IPS-18c (cell line): ENCODE measurements around the gene TLR4.

Experiments used
- H3K4me3 ChIP-seq: 2 replicates; pipeline ENCODE4 v1.7.0; 2013; ENCODE audit warnings: low read depth, mild to moderate bottlenecking, low read length, moderate library complexity; ENCODE audit not compliant: insufficient read depth
- H3K9me3 ChIP-seq: one replicate; pipeline ENCODE4 v1.6.1; 2013; ENCODE audit warnings: mild to moderate bottlenecking, low read length, moderate library complexity; ENCODE audit not compliant: control insufficient read depth, insufficient read depth

The TLR4 gene

DNA sequence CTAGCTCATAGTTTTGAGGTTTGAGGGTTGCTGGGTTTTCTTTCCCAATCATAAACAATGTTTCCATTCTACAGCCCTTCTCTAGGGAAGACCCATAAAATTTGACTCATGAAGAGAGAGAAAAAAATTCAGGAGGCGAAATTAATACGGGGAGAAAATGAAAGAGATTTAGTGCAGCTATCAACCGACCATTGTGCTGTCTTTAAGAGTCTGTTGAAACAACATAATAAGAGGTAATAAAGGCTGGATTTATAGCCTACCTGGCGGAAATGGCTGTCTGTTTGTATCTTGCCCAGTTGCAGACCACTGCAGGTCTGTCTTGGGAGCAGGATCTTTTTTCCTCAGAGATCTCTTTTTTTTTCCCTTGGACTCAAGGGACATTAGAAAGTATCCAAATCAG, 66.9 kb downstream of the TLR4 start:
- Histone ChIP-seq H3K4me3 (no peak overlapping the region), H3K9me3 (no peaks in the 10 kb centered on the region)

DNA sequence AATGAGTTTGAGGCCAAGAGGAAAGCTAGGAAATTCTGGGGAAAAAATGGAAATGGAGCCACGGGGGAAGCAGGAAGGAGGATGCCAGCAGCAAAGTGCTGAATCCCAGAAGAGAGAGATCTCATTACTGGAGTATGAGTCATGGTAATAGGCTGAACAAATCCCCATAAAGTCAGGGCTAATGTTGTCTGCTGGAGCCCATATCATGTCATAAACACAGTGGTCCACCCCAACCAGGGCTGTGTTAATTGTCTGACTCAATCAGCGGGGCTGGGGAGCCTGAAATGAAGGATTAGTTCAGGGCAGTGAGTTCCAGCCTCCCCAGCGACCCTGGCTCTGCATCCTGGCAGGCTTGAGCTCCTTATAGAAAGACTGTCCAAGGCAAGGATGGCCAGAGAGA, 68.8 kb downstream of the TLR4 start:
- H3K4me3 ChIP-seq, result no peak overlapping the region
- no peaks in the 10 kb centered on the region for H3K9me3 ChIP-seq
